Measurements from ENCODE around the gene PBX4.

The PBX4 gene

DNA sequence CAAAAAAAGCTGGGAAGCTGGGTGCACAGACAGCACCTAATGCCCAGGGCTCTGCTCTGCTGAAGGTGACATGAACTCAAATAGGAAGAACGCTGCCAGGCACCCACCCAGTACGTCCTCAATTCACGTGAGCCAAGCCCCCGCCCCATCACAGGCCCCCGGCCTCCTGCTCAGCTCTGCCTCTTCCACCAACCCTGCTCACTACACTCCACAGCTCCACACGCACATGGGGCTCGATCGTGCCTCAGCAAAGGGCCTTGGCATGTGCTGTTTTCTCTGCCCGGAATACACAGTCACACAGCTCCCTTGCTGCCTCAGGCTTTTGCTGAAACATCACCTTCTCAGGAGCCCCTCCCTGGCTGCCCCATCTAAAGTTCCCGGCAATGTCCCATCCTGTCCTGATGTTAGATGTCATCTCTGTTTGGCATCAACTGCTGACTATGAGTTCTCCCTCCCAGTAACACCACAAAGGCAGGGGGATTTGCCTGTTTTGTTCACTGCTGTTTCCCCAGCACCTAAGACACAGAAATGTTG is 42.7 kb upstream of the PBX4 start:
- TF ChIP-seq, protein P1, sequence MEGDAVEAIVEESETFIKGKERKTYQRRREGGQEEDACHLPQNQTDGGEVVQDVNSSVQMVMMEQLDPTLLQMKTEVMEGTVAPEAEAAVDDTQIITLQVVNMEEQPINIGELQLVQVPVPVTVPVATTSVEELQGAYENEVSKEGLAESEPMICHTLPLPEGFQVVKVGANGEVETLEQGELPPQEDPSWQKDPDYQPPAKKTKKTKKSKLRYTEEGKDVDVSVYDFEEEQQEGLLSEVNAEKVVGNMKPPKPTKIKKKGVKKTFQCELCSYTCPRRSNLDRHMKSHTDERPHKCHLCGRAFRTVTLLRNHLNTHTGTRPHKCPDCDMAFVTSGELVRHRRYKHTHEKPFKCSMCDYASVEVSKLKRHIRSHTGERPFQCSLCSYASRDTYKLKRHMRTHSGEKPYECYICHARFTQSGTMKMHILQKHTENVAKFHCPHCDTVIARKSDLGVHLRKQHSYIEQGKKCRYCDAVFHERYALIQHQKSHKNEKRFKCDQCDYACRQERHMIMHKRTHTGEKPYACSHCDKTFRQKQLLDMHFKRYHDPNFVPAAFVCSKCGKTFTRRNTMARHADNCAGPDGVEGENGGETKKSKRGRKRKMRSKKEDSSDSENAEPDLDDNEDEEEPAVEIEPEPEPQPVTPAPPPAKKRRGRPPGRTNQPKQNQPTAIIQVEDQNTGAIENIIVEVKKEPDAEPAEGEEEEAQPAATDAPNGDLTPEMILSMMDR (IDR thresholded peaks at IDR 0.05; ENCODE audit: low read depth, low read length, missing control alignments) = no peak
- DNase-seq (ENCODE audit: low read depth) = no peak
- H3K4me3 ChIP-seq (ENCODE audit: low read depth, low read length) = peak overlapping the region; percentile 99

DNA sequence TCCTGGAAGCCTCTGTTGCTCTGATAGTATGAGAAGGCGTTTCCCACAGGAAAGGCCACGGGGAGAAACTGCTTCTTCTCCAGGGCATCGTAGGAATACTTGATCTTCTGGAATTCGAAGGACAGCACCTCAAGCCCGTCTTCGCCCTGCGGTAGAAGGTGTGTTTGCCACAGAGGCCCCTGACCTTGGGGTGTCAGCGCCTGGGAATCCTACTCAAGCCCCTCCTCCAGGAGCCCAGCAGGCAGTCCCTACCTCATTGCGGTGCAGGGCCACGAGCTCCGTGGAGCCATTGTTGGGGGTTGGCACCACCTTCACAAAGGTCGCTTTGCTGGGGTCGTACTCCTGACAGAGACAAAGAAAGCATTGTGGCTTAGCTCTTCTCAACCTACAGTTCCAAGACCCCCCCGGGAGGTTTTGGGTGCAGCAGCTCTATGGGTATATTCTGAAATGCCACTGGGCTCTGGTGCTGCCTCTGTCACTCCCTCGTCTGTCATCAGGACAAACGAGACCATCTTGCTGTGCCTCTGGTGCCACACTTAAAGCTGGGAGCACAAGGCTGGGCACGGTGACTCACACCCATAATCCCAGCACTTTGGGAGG is 41.3 kb upstream of the PBX4 start:
- no peak for DNase-seq (ENCODE audit: low read depth)
- H3K4me3 ChIP-seq (ENCODE audit: low read depth, low read length) = no peak overlapping the region
- TF ChIP-seq, protein P1 (IDR thresholded peaks at IDR 0.05; ENCODE audit: low read depth, low read length, missing control alignments) = no peak

- DNase-seq (ENCODE audit: low read depth) = no peak
Measured at GRCh38 chr19:19657397-19657783, 38.9 kb upstream of the PBX4 start.

DNA sequence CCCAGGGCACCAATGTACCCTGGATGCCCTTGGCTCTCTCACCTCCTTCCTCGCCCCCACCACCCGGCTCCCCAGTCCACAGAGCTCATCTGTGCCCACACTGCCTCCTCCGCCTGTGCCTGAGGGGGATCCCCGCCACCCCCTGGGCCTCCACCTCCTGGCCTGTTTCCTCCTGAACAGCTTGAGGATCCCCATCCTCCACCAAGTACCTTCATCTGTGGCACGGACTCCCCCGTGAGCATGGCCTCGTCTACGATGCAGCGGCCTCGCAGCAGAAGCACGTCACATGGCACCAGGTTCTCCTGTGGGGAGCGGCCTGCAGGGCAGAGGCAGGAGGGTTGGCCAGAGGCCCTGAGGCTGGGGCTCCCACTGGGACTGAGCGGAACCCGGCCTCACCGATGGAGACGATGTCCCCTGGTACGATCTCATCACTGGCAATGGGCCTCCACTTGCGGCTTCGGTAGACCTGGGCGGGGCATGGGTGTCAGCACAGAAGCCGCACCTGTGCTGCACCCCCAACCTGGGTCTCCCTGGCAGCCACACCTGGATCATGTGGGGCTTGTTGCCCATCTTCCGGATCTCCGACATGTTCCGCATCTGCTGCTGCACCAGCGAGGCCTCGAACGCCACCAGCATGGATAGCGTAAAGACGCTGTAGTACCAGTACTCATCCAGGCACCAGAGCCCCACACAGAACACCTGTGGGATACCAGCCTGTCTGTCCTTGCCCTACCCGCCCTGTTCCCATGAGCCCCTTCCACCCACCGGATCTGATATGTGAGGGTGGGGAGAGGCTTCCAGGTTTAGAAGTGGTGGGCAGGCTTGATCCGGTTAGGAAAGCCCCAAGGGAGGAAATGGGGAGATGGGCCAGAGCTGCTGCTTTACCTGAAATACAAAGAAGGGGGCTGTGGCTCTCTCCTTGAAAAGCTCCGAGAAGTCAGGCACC is 38.2 kb upstream of the PBX4 start:
- no peak overlapping the region for H3K4me3 ChIP-seq (ENCODE audit: low read depth, low read length)
- TF ChIP-seq, protein P1 (IDR thresholded peaks at IDR 0.05; ENCODE audit: low read depth, low read length, missing control alignments) = no peak
- DNase-seq (ENCODE audit: low read depth) = no peak

More at GRCh38 chr19:19657397-19657783, 38.9 kb upstream of the PBX4 start:
- H3K4me3 ChIP-seq (ENCODE audit: low read depth, low read length) = no peak overlapping the region
- TF ChIP-seq, protein P1 (IDR thresholded peaks at IDR 0.05; ENCODE audit: low read depth, low read length, missing control alignments) = no peak

GRCh38 chr19:19655641-19656343 is 37.3 kb upstream of the PBX4 start:
- DNase-seq (ENCODE audit: low read depth) = no peak
- TF ChIP-seq, protein P1 (IDR thresholded peaks at IDR 0.05; ENCODE audit: low read depth, low read length, missing control alignments) = no peak
- H3K4me3 ChIP-seq (ENCODE audit: low read depth, low read length) = no peak overlapping the region

DNA sequence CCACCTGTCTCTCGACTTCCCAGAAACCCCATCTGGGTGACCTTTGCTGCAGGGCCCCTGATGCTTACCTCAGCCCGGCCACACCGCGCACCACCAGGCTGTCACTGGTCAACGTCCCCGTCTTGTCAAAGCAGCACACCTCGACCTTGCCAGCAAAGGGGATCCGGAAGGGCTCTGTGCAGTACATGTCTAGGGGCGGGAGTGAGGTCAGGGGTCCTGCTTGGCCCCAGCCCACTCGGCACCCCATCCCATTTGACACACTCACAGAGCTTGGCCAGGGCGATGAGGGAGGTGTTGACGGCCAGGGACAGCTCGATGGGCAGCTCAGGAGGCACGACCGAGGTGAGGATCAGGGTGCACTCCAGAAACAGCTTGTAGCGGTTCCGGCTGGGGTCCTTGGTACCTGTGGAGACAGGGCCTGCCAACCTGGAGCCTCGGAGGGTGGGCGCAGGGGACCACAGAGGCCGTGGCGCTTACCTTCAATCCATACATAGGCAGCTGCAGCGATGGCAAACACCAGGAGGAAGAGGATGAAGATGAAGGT is 36.6 kb upstream of the PBX4 start:
- no peak overlapping the region for H3K4me3 ChIP-seq (ENCODE audit: low read depth, low read length)
- no peak for DNase-seq (ENCODE audit: low read depth)
- TF ChIP-seq, protein P1 (IDR thresholded peaks at IDR 0.05; ENCODE audit: low read depth, low read length, missing control alignments) = no peak

All from GM12864 (cell line).